ENCODE data around the gene C1RL.
"Not testable (repeated sequence)": the region's sequence is repeated elsewhere in the genome, so short reads cannot be mapped to it uniquely, and the experiment has no call there.

Gene C1RL

GRCh38 chr12:7107636-7108002 lies 1.4 kb downstream of the C1RL start:
- no peak for TF ChIP-seq CTCF (conservative IDR thresholded peaks at IDR 0.05; ENCODE audit: low read depth, low read length)
- H3K4me3 ChIP-seq (ENCODE audit: low read length): peak overlapping the region; percentile 78
- DNase-seq (ENCODE audit: low read depth): no peak

- H3K4me3 ChIP-seq (ENCODE audit: low read length); DNase-seq (ENCODE audit: low read depth): not testable (repeated sequence)
Measured at GRCh38 chr12:7107181-7107580, 1.8 kb downstream of the C1RL start.

GRCh38 chr12:7106082-7106481 lies 2.9 kb downstream of the C1RL start:
- no peak overlapping the region for H3K4me3 ChIP-seq (ENCODE audit: low read length)
- DNase-seq (ENCODE audit: low read depth): no peak
- TF ChIP-seq CTCF (conservative IDR thresholded peaks at IDR 0.05; ENCODE audit: low read depth, low read length): no peak

DNA sequence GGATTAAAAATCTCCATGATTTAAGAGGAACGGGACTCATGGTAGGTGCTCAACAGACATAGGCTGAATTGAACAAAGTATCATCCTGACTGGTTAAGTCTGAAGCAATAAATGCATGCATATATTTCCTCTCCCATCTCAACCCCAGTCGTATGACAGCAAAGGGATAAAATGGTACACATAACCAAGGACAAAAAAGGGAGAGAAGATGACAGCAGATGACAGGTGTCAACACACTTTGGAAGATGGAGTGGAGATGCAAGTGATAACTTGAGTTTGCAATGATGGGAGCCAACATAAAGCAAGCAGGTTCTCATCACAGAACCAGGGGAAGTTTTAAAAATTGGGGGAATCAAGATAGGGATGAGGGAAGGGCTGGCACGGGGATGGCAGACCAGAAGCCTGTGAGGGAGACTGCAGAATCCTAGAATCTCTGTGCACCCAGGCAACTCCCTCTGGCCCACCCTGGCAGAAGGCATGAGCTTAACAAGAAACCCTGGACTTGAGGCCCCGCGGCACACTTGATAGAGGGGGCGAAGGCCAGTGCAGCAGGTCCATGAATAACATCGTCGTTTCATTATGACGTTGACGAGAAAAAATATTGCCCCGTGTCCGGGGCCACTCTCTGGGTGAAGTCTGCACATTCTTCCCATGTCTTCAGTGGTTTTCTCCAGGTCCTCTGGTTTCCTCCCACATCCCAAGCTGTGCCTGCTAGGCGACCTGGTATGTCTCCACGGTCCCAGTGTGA lies 5.0 kb downstream of the C1RL start:
- DNase-seq (ENCODE audit: low read depth): no peak
- no peak for TF ChIP-seq CTCF (conservative IDR thresholded peaks at IDR 0.05; ENCODE audit: low read depth, low read length)
- H3K4me3 ChIP-seq (ENCODE audit: low read length): no peak overlapping the region

DNA sequence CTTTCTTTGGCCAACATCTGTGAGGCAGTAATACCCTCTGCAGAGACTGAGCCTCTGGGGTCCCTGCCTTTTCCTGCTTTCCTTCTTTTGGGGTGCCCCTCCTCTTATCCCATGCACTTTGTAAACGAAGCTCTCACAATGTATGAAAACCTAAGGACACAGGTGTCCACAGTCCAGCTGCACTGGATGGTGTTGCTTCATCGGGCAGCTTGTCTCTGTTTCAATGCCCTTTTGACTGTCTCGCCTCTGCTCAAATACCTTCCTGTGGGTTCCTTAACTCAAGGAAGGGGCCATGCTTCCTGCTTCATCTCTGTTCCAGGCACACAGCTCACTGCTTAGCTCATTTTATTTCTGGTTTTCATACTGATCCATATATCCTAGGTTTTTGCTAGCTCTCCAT lies 6.4 kb downstream of the C1RL start:
- H3K4me3 ChIP-seq (ENCODE audit: low read length): no peak overlapping the region
- TF ChIP-seq CTCF (conservative IDR thresholded peaks at IDR 0.05; ENCODE audit: low read depth, low read length): no peak
- DNase-seq (ENCODE audit: low read depth): no peak

DNA sequence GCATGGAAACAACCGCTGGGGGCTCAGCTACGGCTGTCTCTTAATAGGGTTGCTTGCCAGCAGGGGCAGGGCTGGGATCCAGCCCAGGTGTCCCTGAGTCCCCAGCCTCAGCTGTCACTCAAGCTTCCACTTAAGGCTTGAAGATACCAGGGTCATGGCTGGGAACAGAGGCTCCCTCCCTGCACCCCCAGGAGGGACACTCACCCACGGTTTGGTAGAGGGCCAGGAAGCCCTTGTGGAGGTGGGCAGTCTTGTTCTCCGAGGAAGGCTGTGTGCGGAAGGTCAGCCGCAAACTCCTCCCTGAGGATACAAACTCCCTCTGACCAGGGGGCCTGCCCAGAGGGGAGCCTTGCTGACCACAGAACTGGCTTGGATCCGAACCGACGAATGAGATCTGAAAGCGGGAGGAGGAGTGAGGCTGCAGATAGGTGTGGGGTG lies 7.3 kb downstream of the C1RL start:
- TF ChIP-seq CTCF (conservative IDR thresholded peaks at IDR 0.05; ENCODE audit: low read depth, low read length): no peak
- DNase-seq (ENCODE audit: low read depth): no peak
- H3K4me3 ChIP-seq (ENCODE audit: low read length): no peak overlapping the region

- no peak for DNase-seq (ENCODE audit: low read depth)
- TF ChIP-seq CTCF (conservative IDR thresholded peaks at IDR 0.05; ENCODE audit: low read depth, low read length): no peak
Measured at GRCh38 chr12:7101047-7101693, 7.8 kb downstream of the C1RL start.

More at GRCh38 chr12:7101047-7101693, 7.8 kb downstream of the C1RL start:
- H3K4me3 ChIP-seq (ENCODE audit: low read length): no peak overlapping the region

Data from retinal pigment epithelial cell (primary cell).